Gastroesophageal sphincter (tissue), 3 donors: ENCODE measurements around the gene APOBEC3A.

ENCODE experiments used
- POLR2A ChIP-seq, 2 donors: fragments of 450-650 bp; IDR thresholded peaks; one replicate each; pipeline ENCODE4 v1.6.1; 2017; ENCODE audit warnings: antibody characterized with exemption in 2 of 2, mild to moderate bottlenecking in 2 of 2, moderate library complexity in 1 of 2
- POLR2AphosphoS5 ChIP-seq: sonication (generic); formaldehyde crosslinking; IDR thresholded peaks from one replicate; pipeline ENCODE4 v1.6.1; 2017; ENCODE audit warnings: antibody characterized with exemption
- TF ChIP-seq, protein P1 (sequence below), 4 experiments: fragments of 200-600 bp in 2 of 4; fragments of 450-650 bp in 2 of 4; sonication (generic) in 1 of 4; IDR thresholded peaks; one replicate each; pipeline ENCODE4 v1.5.1; 2017 to 2019; ENCODE audit warnings: antibody characterized with exemption in 4 of 4, mild to moderate bottlenecking in 2 of 4, moderate library complexity in 2 of 4

DNA sequence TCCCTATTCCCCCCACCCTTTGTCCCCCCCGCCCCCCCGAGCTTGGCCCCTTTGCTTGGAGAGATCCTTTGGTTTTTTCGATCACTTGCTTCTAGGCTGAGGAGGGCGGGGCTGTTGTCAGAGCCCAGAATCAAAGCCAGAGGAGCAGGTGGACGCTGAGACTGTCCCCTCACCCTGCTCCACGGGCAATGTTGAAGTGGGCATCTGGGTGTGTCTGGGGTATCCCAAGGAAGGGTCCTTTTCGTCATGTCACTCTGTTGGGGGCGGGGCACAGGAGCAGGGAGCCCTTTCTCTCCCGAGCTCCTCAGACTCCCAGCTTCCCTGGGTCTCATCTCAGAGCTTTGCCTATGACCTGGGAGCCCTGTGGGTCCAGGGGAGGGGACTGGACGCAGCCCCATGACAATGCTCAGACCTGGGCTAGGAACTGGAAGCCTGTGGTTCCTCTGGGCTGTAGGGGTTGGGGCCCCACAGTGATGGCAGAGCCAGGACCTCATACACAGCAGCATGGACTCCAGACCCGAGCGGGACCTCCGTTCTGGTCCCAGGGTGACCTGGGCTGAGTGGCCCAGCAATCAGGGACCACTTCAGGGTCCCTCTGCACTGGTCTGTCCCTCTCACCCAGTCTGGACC, 2.9 kb upstream of the APOBEC3A start:
- TF ChIP-seq, protein P1, sequence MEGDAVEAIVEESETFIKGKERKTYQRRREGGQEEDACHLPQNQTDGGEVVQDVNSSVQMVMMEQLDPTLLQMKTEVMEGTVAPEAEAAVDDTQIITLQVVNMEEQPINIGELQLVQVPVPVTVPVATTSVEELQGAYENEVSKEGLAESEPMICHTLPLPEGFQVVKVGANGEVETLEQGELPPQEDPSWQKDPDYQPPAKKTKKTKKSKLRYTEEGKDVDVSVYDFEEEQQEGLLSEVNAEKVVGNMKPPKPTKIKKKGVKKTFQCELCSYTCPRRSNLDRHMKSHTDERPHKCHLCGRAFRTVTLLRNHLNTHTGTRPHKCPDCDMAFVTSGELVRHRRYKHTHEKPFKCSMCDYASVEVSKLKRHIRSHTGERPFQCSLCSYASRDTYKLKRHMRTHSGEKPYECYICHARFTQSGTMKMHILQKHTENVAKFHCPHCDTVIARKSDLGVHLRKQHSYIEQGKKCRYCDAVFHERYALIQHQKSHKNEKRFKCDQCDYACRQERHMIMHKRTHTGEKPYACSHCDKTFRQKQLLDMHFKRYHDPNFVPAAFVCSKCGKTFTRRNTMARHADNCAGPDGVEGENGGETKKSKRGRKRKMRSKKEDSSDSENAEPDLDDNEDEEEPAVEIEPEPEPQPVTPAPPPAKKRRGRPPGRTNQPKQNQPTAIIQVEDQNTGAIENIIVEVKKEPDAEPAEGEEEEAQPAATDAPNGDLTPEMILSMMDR (IDR thresholded peaks at IDR 0.05) = no peak
- TF ChIP-seq POLR2A (IDR thresholded peaks at IDR 0.05) (no peak), POLR2AphosphoS5 (no peak)
